ENCODE results near the gene AMPD1. TPM values are rescaled to one million over a fixed set of nuclear protein-coding genes. Genes with fewer than 3 reads are reported as not detected.

AMPD1 gene
- total RNA-seq, 2 experiments from 2014 or later = 0.23 TPM; not detected in 1

- H3K27me3 Mint-ChIP-seq = peaks cover 15% of the 10 kb centered on the region
- H3K4me1 Mint-ChIP-seq = peaks cover 11% of the 10 kb centered on the region
- ChIA-PET CTCF (interaction anchor here (0.6 kb wide), 1 partner anchor 928 kb away, joined by 3 read pairs; no protein-coding TSS in a partner anchor), POLR2A (interaction anchor here (0.6 kb wide), 1 partner anchor 1813 kb away, joined by 5 read pairs; no protein-coding TSS in a partner anchor)
- H3K27ac Mint-ChIP-seq = no peak overlapping the region
- no peaks in the 10 kb centered on the region for H3K9me3 Mint-ChIP-seq (ENCODE audit: low read depth)
- DNase-seq = no peak
- intact Hi-C loops (cut with DNase I, micrococcal nuclease) = loop anchor here (1.0 to 5.0 kb wide), 2 partner anchors 159 to 694 kb away; partner anchors contain the start of gene TRIM33 (in 1 of the 2)
- no peak overlapping the region for H3K4me3 Mint-ChIP-seq
- ATAC-seq = no peak
- no peaks in the 10 kb centered on the region for H3K36me3 Mint-ChIP-seq (ENCODE audit: low read depth)
These were observed 24.1 kb downstream of the AMPD1 start for GRCh38 chr1:114671011-114671938.

GRCh38 chr1:114670083-114671010 lies 25.0 kb downstream of the AMPD1 start:
- POLR2A ChIA-PET = interaction anchor here (0.8 kb wide), 1 partner anchor 23 kb away, joined by 4 read pairs; no protein-coding TSS in a partner anchor
- peak; percentile 93 for DNase-seq
- Mint-ChIP-seq H3K9me3 (ENCODE audit: low read depth) (no peaks in the 10 kb centered on the region), H3K36me3 (ENCODE audit: low read depth) (no peaks in the 10 kb centered on the region), H3K27ac (peak overlapping the region; percentile 63), H3K27me3 (peaks cover 15% of the 10 kb centered on the region), H3K4me1 (peaks cover 11% of the 10 kb centered on the region), H3K4me3 (peak overlapping the region; percentile 84)
- intact Hi-C loops (cut with DNase I, micrococcal nuclease) = loop anchor here (1.0 to 5.0 kb wide), 8 partner anchors 46 to 693 kb away; partner anchors contain the start of genes BCAS2 (in 2 of the 2), TRIM33 (in 2 of the 2), CSDE1 (in 1 of the 2) and NRAS (in 1 of the 2)
- ATAC-seq = peak; percentile 97
- CTCF ChIA-PET = interaction anchor here (1.1 to 1.6 kb wide), 2 partner anchors 10 kb away, joined by 4 to 7 read pairs; no protein-coding TSS in a partner anchor

- POLR2A ChIA-PET = interaction anchor here (0.7 to 0.8 kb wide), 2 partner anchors 23 to 120 kb away, joined by 3 to 4 read pairs; no protein-coding TSS in a partner anchor
- intact Hi-C loops (cut with DNase I, micrococcal nuclease) = loop anchor here (1.0 to 5.0 kb wide), 8 partner anchors 47 to 323 kb away; partner anchors contain the start of genes BCAS2 (in 2 of the 2), NRAS (in 2 of the 2), TRIM33 (in 2 of the 2) and CSDE1 (in 1 of the 2)
- Mint-ChIP-seq H3K27ac (peak within 1 kb of the TSS; percentile 63), H3K4me1 (peaks cover 11% of the 10 kb centered on the region), H3K9me3 (ENCODE audit: low read depth) (no peaks in the 10 kb centered on the region), H3K36me3 (ENCODE audit: low read depth) (no peaks in the 10 kb centered on the region), H3K4me3 (peak within 1 kb of the TSS; percentile 84), H3K27me3 (peaks cover 15% of the 10 kb centered on the region)
- ATAC-seq (peak; percentile 74), DNase-seq (no peak)
- CTCF ChIA-PET = interaction anchor here (1.1 to 1.6 kb wide), 2 partner anchors 9 to 11 kb away, joined by 4 to 7 read pairs; no protein-coding TSS in a partner anchor
These were observed 25.7 kb downstream of the AMPD1 start, which contains the start of gene DENND2C for GRCh38 chr1:114669562-114670082. Gene DENND2C (minus strand): TSS chr1:114670049. CDS start chr1:114625984, 44,065 bp downstream.

- Mint-ChIP-seq H3K27me3 (peaks cover 15% of the 10 kb centered on the region), H3K9me3 (ENCODE audit: low read depth) (no peaks in the 10 kb centered on the region), H3K27ac (no peak overlapping the region), H3K4me3 (peak overlapping the region; percentile 84), H3K4me1 (peaks cover 11% of the 10 kb centered on the region), H3K36me3 (ENCODE audit: low read depth) (no peaks in the 10 kb centered on the region)
- DNase-seq (no peak), ATAC-seq (no peak)
- intact Hi-C loops (cut with DNase I, micrococcal nuclease) = loop anchor here in 1 of 2 experiments (2.0 kb wide), 1 partner anchor 48 kb away; the partner anchor contains the start of gene NRAS
- POLR2A ChIA-PET = interaction anchor here (0.7 to 0.8 kb wide), 2 partner anchors 24 to 120 kb away, joined by 3 to 4 read pairs; no protein-coding TSS in a partner anchor
- CTCF ChIA-PET = interaction anchor here (1.1 to 1.6 kb wide), 2 partner anchors 8 to 12 kb away, joined by 4 to 7 read pairs; no protein-coding TSS in a partner anchor
These were observed 26.4 kb downstream of the AMPD1 start for GRCh38 chr1:114668784-114669561.

- ATAC-seq (no peak), DNase-seq (no peak)
- H3K36me3 Mint-ChIP-seq (ENCODE audit: low read depth) = no peaks in the 10 kb centered on the region
- CTCF ChIA-PET = no interaction called here
- H3K4me3 Mint-ChIP-seq = no peak overlapping the region
- H3K27ac Mint-ChIP-seq = no peak overlapping the region
- H3K4me1 Mint-ChIP-seq = peaks cover 11% of the 10 kb centered on the region
- intact Hi-C loops (cut with DNase I, micrococcal nuclease) = loop anchor here in 1 of 2 experiments (2.0 kb wide), 1 partner anchor 48 kb away; the partner anchor contains the start of gene NRAS
- no peaks in the 10 kb centered on the region for H3K9me3 Mint-ChIP-seq (ENCODE audit: low read depth)
- peaks cover 15% of the 10 kb centered on the region for H3K27me3 Mint-ChIP-seq
- POLR2A ChIA-PET = no interaction called here
These were observed 27.0 kb downstream of the AMPD1 start for GRCh38 chr1:114668373-114668772.

GRCh38 chr1:114666954-114667353 lies 28.4 kb downstream of the AMPD1 start:
- POLR2A ChIA-PET = no interaction called here
- Mint-ChIP-seq H3K27me3 (peaks cover 17% of the 10 kb centered on the region), H3K4me1 (peaks cover 11% of the 10 kb centered on the region), H3K27ac (no peak overlapping the region), H3K36me3 (ENCODE audit: low read depth) (no peaks in the 10 kb centered on the region), H3K9me3 (ENCODE audit: low read depth) (no peaks in the 10 kb centered on the region), H3K4me3 (no peak overlapping the region)
- ATAC-seq (no peak), DNase-seq (no peak)
- intact Hi-C loops (cut with DNase I, micrococcal nuclease) = no loop called here
- CTCF ChIA-PET = interaction anchor here (1.4 kb wide), 1 partner anchor 320 kb away, joined by 3 read pairs; no protein-coding TSS in a partner anchor

- intact Hi-C loops (cut with DNase I, micrococcal nuclease) = no loop called here
- Mint-ChIP-seq H3K4me1 (no peaks in the 10 kb centered on the region), H3K4me3 (no peak overlapping the region), H3K9me3 (ENCODE audit: low read depth) (no peaks in the 10 kb centered on the region), H3K36me3 (ENCODE audit: low read depth) (no peaks in the 10 kb centered on the region), H3K27ac (no peak overlapping the region), H3K27me3 (peaks cover 13% of the 10 kb centered on the region)
- ATAC-seq = no peak
- ChIA-PET POLR2A (no interaction called here), CTCF (interaction anchor here (1.1 to 1.2 kb wide), 2 partner anchors 9 to 12 kb away, joined by 4 to 7 read pairs; partner anchors contain the start of gene DENND2C)
- DNase-seq = no peak
These were observed 35.1 kb downstream of the AMPD1 start for GRCh38 chr1:114660238-114660637.

- ChIA-PET CTCF (no interaction called here), POLR2A (no interaction called here)
- ATAC-seq (no peak), DNase-seq (no peak)
- H3K27me3 Mint-ChIP-seq = no peaks in the 10 kb centered on the region
- intact Hi-C loops (cut with DNase I, micrococcal nuclease) = no loop called here
- no peak overlapping the region for H3K27ac Mint-ChIP-seq
- no peaks in the 10 kb centered on the region for H3K9me3 Mint-ChIP-seq (ENCODE audit: low read depth)
- no peaks in the 10 kb centered on the region for H3K36me3 Mint-ChIP-seq (ENCODE audit: low read depth)
- H3K4me1 Mint-ChIP-seq = no peaks in the 10 kb centered on the region
- no peak overlapping the region for H3K4me3 Mint-ChIP-seq
These were observed 43.5 kb downstream of the AMPD1 start for GRCh38 chr1:114651893-114652292.

DNA sequence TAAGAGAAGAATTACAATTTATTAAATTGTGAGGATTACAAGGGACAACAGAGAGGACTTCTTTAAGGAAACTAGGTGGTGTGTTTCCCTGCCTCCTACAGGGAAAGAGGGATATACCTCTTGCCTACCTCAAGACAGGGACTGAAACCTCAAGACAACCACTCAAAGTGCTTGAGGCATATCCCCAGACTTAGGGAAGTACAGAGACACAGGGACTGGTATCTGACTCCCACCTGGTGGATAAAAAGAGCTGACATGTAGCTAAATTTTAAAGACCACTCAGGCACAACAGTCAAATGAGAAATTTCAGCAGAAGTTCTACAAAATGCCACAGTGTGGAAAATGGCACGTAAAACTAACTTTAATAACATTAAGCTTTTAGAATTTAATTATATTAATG lies 46.8 kb downstream of the AMPD1 start:
- ChIA-PET CTCF (interaction anchor here (1.0 kb wide), 1 partner anchor 700 kb away, joined by 3 read pairs; no protein-coding TSS in a partner anchor), POLR2A (no interaction called here)
- Mint-ChIP-seq H3K27me3 (no peaks in the 10 kb centered on the region), H3K4me3 (no peak overlapping the region), H3K36me3 (ENCODE audit: low read depth) (no peaks in the 10 kb centered on the region), H3K27ac (no peak overlapping the region), H3K4me1 (no peaks in the 10 kb centered on the region), H3K9me3 (ENCODE audit: low read depth) (no peaks in the 10 kb centered on the region)
- DNase-seq (no peak), ATAC-seq (no peak)
- intact Hi-C loops (cut with DNase I, micrococcal nuclease) = no loop called here

GRCh38 chr1:114641377-114641776 lies 54.0 kb downstream of the AMPD1 start:
- H3K4me1 Mint-ChIP-seq = no peaks in the 10 kb centered on the region
- no peak overlapping the region for H3K4me3 Mint-ChIP-seq
- ChIA-PET CTCF (interaction anchor here (0.8 to 1.4 kb wide), 2 partner anchors 10 to 19 kb away, joined by 3 to 4 read pairs; no protein-coding TSS in a partner anchor), POLR2A (no interaction called here)
- intact Hi-C loops (cut with DNase I, micrococcal nuclease) = no loop called here
- H3K36me3 Mint-ChIP-seq (ENCODE audit: low read depth) = no peaks in the 10 kb centered on the region
- no peaks in the 10 kb centered on the region for H3K9me3 Mint-ChIP-seq (ENCODE audit: low read depth)
- no peaks in the 10 kb centered on the region for H3K27me3 Mint-ChIP-seq
- no peak overlapping the region for H3K27ac Mint-ChIP-seq
- ATAC-seq = no peak
- no peak for DNase-seq
